ENCODE measurements around the gene NDUFAF2. TPM values are rescaled to one million over a fixed set of nuclear protein-coding genes. Genes with fewer than 3 reads are reported as not detected.
"Not testable (repeated sequence)": the region's sequence is repeated elsewhere in the genome, so short reads cannot be mapped to it uniquely, and the experiment has no call there.

The NDUFAF2 gene
- total and polyA plus RNA-seq, 10 of the 15 experiments (the other 5 are each of a cell fraction or from before 2014, with no cell fraction given): 22.4 to 121 (median 65.3) TPM

DNA sequence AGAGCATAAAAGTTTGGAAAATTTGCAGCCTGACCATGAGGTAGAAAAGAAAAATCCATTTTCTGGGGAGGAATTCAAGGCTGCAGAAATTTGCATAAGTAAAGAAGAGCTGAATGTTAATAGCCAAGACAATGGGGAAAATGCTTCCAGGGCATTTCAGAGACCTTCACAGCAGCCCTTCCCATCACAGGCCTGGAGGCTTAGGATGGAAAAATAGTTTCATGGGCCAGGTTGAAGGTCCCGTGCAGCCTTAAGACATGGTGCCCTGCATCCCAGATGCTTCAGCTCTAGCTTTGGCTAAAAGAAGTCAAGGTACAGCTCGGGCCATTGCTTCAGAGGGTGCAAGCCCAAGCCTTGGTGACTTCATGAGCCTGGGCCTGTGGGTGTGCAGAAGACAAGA lies 242.8 kb downstream of the NDUFAF2 start:
- H3K4me1 ChIP-seq (ENCODE audit: control insufficient read depth, insufficient read depth, low read length); POLR2A ChIA-PET; H3K27ac ChIP-seq (ENCODE audit: control insufficient read depth, insufficient read depth); H2AFZ ChIP-seq (ENCODE audit: control insufficient read depth, low read depth, low read length); H3K9me3 ChIP-seq (replicated peaks; ENCODE audit: control insufficient read depth, insufficient read depth, low read length); CTCF ChIA-PET; BruUV-seq (replicated peaks); DNase-seq (ENCODE audit: low read depth, low spot score); H3K9ac ChIP-seq (ENCODE audit: control insufficient read depth, insufficient read depth, low read length); H3K79me2 ChIP-seq (ENCODE audit: control insufficient read depth, insufficient read depth, low read length); H3K4me3 ChIP-seq; intact Hi-C loops (cut with micrococcal nuclease; ENCODE audit: unreplicated experiment); H3K36me3 ChIP-seq (ENCODE audit: control insufficient read depth in 2 of 2, insufficient read depth in 2 of 2, low read length in 1 of 2); H3K4me2 ChIP-seq (ENCODE audit: control insufficient read depth, insufficient read depth); H4K20me1 ChIP-seq (ENCODE audit: control insufficient read depth, insufficient read depth); RAD21 ChIA-PET (ENCODE audit: unreplicated experiment); H3K27me3 ChIP-seq (replicated peaks in 1 of 2; ENCODE audit: control insufficient read depth in 2 of 2, insufficient read depth in 2 of 2, low read length in 1 of 2); FAIRE-seq; in situ Hi-C loops (cut with MboI); SMC1A ChIA-PET (ENCODE audit: uncharacterized antibody, unreplicated experiment); ATAC-seq: not testable (repeated sequence)
- 53% methylated on average over 2 of the region's 2 CpGs for WGBS (ENCODE audit: insufficient coverage, insufficient replicate concordance, low lambda C conversion rate, missing lambda C conversion rate)

DNA sequence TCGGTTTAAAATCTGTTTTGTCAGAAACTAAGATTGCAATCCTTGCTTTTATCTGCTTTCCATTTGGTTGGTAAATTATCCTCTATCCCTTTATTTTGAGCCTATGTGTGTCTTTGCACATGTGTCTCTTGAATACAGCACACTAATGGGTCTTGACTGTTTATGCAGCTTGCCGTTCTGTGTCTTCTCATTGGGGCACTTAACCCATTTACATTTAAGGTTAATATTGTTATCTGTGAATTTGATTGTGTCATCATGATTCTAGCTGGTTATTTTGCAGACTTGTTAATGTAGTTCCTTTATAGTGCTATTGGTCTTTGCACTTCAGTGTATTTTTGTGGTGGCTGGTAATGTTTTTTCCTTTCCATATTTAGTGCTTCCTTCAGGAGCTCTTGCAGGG lies 253.6 kb downstream of the NDUFAF2 start:
- CTCF ChIA-PET: interaction anchor here (2.6 kb wide), 1 partner anchor 122 kb away, joined by 10 read pairs; no protein-coding TSS in a partner anchor
- no peak overlapping the region for H3K4me2 ChIP-seq (ENCODE audit: control insufficient read depth, insufficient read depth)
- no peaks in the 10 kb centered on the region; the same call in 2 of the 3 replicates for H3K9me3 ChIP-seq (replicated peaks; ENCODE audit: control insufficient read depth, insufficient read depth, low read length)
- H3K4me1 ChIP-seq (ENCODE audit: control insufficient read depth, insufficient read depth, low read length): peaks cover 2% of the 10 kb centered on the region; the same call in 1 of the 2 replicates
- H3K27me3 ChIP-seq (replicated peaks in 1 of 2; ENCODE audit: control insufficient read depth in 2 of 2, insufficient read depth in 2 of 2, low read length in 1 of 2): no peaks in the 10 kb centered on the region
- ATAC-seq: no peak
- DNase-seq (ENCODE audit: low read depth, low spot score): no peak
- no peaks in the 10 kb centered on the region for H3K79me2 ChIP-seq (ENCODE audit: control insufficient read depth, insufficient read depth, low read length)
- SMC1A ChIA-PET (ENCODE audit: uncharacterized antibody, unreplicated experiment): interaction anchor here (1.0 to 4.6 kb wide), 9 partner anchors 16 to 459 kb away, joined by 3 to 30 read pairs (median 7); no protein-coding TSS in a partner anchor
- H3K4me3 ChIP-seq: no peak overlapping the region
- RAD21 ChIA-PET (ENCODE audit: unreplicated experiment): interaction anchor here (1.4 to 5.1 kb wide), 3 partner anchors 21 to 264 kb away, joined by 3 to 64 read pairs (median 19); partner anchors contain the start of gene ZSWIM6
- in situ Hi-C loops (cut with MboI) (no loop called here), intact Hi-C loops (cut with micrococcal nuclease; ENCODE audit: unreplicated experiment) (no loop called here)
- H4K20me1 ChIP-seq (ENCODE audit: control insufficient read depth, insufficient read depth): no peaks in the 10 kb centered on the region
- H3K36me3 ChIP-seq (ENCODE audit: control insufficient read depth in 2 of 2, insufficient read depth in 2 of 2, low read length in 1 of 2): no peaks in the 10 kb centered on the region
- BruUV-seq (replicated peaks): no TSS peak
- POLR2A ChIA-PET: no interaction called here
- 56% methylated on average over 2 of the region's 2 CpGs for WGBS (ENCODE audit: insufficient coverage, insufficient replicate concordance, low lambda C conversion rate, missing lambda C conversion rate)
- no peak overlapping the region for H2AFZ ChIP-seq (ENCODE audit: control insufficient read depth, low read depth, low read length)
- no peak overlapping the region for H3K9ac ChIP-seq (ENCODE audit: control insufficient read depth, insufficient read depth, low read length)
- no peak for FAIRE-seq
- H3K27ac ChIP-seq (ENCODE audit: control insufficient read depth, insufficient read depth): no peak overlapping the region
- TF ChIP-seq, protein P1, sequence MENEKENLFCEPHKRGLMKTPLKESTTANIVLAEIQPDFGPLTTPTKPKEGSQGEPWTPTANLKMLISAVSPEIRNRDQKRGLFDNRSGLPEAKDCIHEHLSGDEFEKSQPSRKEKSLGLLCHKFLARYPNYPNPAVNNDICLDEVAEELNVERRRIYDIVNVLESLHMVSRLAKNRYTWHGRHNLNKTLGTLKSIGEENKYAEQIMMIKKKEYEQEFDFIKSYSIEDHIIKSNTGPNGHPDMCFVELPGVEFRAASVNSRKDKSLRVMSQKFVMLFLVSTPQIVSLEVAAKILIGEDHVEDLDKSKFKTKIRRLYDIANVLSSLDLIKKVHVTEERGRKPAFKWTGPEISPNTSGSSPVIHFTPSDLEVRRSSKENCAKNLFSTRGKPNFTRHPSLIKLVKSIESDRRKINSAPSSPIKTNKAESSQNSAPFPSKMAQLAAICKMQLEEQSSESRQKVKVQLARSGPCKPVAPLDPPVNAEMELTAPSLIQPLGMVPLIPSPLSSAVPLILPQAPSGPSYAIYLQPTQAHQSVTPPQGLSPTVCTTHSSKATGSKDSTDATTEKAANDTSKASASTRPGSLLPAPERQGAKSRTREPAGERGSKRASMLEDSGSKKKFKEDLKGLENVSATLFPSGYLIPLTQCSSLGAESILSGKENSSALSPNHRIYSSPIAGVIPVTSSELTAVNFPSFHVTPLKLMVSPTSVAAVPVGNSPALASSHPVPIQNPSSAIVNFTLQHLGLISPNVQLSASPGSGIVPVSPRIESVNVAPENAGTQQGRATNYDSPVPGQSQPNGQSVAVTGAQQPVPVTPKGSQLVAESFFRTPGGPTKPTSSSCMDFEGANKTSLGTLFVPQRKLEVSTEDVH (IDR thresholded peaks at IDR 0.05; ENCODE audit: low read depth, partially characterized antibody): no peak
- no peak for TF ChIP-seq CBX5 (IDR thresholded peaks at IDR 0.05; ENCODE audit: low read depth)
- TF ChIP-seq, protein P2, sequence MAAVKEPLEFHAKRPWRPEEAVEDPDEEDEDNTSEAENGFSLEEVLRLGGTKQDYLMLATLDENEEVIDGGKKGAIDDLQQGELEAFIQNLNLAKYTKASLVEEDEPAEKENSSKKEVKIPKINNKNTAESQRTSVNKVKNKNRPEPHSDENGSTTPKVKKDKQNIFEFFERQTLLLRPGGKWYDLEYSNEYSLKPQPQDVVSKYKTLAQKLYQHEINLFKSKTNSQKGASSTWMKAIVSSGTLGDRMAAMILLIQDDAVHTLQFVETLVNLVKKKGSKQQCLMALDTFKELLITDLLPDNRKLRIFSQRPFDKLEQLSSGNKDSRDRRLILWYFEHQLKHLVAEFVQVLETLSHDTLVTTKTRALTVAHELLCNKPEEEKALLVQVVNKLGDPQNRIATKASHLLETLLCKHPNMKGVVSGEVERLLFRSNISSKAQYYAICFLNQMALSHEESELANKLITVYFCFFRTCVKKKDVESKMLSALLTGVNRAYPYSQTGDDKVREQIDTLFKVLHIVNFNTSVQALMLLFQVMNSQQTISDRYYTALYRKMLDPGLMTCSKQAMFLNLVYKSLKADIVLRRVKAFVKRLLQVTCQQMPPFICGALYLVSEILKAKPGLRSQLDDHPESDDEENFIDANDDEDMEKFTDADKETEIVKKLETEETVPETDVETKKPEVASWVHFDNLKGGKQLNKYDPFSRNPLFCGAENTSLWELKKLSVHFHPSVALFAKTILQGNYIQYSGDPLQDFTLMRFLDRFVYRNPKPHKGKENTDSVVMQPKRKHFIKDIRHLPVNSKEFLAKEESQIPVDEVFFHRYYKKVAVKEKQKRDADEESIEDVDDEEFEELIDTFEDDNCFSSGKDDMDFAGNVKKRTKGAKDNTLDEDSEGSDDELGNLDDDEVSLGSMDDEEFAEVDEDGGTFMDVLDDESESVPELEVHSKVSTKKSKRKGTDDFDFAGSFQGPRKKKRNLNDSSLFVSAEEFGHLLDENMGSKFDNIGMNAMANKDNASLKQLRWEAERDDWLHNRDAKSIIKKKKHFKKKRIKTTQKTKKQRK (IDR thresholded peaks at IDR 0.05; ENCODE audit: low read depth, low read length): no peak
- no peak for TF ChIP-seq NR2F1 (conservative IDR thresholded peaks at IDR 0.05)
- TF ChIP-seq JUNB (IDR thresholded peaks at IDR 0.05): no peak
- TF ChIP-seq SUPT20H (IDR thresholded peaks at IDR 0.05; ENCODE audit: borderline replicate concordance, control insufficient read depth, low read depth, low read length): no peak
